DLD1 (cell line): ENCODE measurements around the gene AXL.

Experiments
- in situ Hi-C: cut with HindIII; loops from 2 replicates; pipeline ENCODE4 v1.10.0; 2017; ENCODE audit warnings: low sequenced_read_pairs

Gene AXL

GRCh38 chr19:41305927-41306793, 87.1 kb downstream of the AXL start:
- in situ Hi-C loops: no loop called here

GRCh38 chr19:41307090-41307875, 88.3 kb downstream of the AXL start:
- in situ Hi-C loops: no loop called here

GRCh38 chr19:41307954-41308449, 89.0 kb downstream of the AXL start:
- in situ Hi-C loops: no loop called here

- in situ Hi-C loops: no loop called here
Observed at GRCh38 chr19:41308450-41309179, 89.6 kb downstream of the AXL start.

- in situ Hi-C loops: no loop called here
Observed at GRCh38 chr19:41309180-41310032, 90.4 kb downstream of the AXL start.

GRCh38 chr19:41310033-41310831, 91.2 kb downstream of the AXL start, which contains the start of gene CCDC97:
Gene CCDC97 (plus strand): TSS chr19:41310172. CDS start chr19:41310311, 139 bp downstream.
- in situ Hi-C loops: no loop called here

GRCh38 chr19:41311072-41311471, 92.0 kb downstream of the AXL start:
- in situ Hi-C loops: no loop called here
